ENCODE results near the gene DOK6. TPM values are rescaled to one million over a fixed set of nuclear protein-coding genes. Genes with fewer than 3 reads are reported as not detected.

DOK6 gene
- total RNA-seq, 1 donor = 2.1 TPM

DNA sequence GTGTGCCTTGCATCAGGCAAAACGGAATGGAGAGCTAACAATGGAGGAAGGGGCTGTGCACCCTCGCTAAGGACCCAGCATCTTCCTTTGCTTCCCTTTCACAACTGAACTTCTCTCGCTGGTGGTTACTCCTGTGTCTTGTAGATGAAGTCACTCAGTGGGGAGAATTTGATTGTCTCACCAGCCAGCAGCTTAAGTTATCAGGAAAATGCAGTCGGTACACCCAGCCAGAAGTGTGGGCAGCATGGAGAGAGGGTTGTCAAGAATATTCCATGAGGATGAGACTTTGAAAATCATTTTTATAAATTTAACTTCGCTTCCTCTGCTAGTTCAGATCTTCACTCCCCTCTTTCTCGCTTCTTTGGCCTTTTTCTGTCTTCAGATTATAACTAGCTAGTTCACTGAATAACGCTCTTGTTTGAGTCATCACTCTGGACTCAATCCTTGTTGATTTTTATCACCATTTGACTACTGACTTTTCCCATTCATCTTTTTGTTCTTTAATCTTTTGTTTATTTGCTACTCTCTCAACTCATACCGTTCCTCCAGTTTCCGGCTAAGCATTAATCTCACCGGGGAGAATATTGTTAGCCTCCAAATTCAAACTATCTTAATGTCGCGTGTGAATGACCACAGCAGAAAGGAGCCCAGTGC lies 325.3 kb downstream of the DOK6 start:
- peak; percentile 38 for DNase-seq (ENCODE audit: low read depth)

DNA sequence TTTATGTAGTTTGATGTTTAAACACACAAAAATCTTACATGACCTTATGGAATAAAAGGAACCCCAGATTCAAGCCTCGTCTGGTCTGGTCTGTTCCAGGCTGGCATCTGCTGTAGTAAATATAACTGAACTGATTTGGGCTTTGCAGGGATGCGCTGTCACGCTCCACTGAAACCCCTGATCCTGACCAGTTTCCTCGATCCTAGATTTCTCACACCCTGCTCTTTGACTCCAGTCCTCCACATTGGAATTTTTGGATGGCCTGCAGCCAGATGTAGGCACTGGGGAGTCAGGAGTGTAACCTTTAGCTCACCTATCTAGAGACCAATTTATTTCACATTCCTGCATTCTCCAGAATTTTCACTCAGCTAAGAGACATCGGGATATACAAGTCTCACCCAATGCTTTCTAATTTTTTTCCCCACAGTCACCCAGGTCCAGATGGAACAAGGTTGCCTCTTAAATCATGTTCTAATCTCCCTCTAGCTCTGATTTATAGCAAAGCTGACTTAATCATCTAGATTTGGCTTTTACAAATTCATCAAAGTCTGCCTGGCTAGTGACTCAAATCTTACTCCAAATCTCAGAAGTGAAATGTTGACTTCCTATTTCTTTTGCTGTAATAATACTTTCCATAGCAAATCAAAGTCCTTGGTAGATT lies 327.4 kb downstream of the DOK6 start:
- peak; percentile 64 for DNase-seq (ENCODE audit: low read depth)
- TF ChIP-seq, protein P1, sequence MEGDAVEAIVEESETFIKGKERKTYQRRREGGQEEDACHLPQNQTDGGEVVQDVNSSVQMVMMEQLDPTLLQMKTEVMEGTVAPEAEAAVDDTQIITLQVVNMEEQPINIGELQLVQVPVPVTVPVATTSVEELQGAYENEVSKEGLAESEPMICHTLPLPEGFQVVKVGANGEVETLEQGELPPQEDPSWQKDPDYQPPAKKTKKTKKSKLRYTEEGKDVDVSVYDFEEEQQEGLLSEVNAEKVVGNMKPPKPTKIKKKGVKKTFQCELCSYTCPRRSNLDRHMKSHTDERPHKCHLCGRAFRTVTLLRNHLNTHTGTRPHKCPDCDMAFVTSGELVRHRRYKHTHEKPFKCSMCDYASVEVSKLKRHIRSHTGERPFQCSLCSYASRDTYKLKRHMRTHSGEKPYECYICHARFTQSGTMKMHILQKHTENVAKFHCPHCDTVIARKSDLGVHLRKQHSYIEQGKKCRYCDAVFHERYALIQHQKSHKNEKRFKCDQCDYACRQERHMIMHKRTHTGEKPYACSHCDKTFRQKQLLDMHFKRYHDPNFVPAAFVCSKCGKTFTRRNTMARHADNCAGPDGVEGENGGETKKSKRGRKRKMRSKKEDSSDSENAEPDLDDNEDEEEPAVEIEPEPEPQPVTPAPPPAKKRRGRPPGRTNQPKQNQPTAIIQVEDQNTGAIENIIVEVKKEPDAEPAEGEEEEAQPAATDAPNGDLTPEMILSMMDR (IDR thresholded peaks at IDR 0.05; ENCODE audit: insufficient read depth, low read length) = no peak
- H3K4me3 ChIP-seq (ENCODE audit: low read depth, low read length) = no peak overlapping the region

More for the DNA sequence above, 325.3 kb downstream of the DOK6 start:
- H3K4me3 ChIP-seq (ENCODE audit: low read depth, low read length) = no peak overlapping the region
- TF ChIP-seq, protein P1 (IDR thresholded peaks at IDR 0.05; ENCODE audit: insufficient read depth, low read length) = no peak

DNA sequence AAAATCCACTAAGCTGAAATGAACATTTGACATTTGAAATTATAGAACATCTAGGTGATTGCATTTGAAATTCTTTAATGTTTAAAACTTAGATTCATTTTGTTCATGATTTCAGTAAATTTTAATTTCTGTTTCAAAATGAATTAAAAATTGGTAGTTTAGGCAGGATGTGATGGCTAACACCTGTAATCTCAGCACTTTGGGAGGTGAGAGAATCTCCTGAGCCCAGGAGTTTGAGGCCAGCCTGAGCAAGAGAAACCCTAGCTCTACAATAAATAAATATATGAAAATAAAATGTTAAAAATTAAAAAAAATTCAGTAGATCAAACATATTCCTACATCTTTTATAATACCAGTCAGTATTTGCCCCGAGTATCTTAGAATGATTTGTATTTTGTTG lies 330.0 kb downstream of the DOK6 start:
- TF ChIP-seq, protein P1 (IDR thresholded peaks at IDR 0.05; ENCODE audit: insufficient read depth, low read length) = no peak
- no peak overlapping the region for H3K4me3 ChIP-seq (ENCODE audit: low read depth, low read length)
- DNase-seq (ENCODE audit: low read depth) = no peak

DNA sequence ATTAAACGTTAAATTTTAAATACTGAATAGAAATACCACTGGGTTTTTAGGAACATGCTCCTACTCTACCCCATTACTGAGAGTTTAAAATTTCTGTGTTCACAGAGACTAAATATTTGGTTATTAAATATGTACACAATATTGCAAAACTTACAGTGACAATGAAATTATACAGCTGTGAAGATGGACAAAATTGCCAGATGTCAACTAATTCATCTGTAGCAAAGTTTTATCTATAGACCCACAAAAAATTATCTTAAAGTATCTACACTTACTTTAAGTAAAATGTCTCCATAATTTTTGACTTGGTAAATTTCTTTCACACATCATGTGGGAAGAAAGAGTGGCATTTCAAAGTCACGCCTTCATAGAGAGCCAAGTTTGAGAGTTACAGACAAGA lies 333.8 kb downstream of the DOK6 start:
- no peak overlapping the region for H3K4me3 ChIP-seq (ENCODE audit: low read depth, low read length)
- DNase-seq (ENCODE audit: low read depth) = no peak
- TF ChIP-seq, protein P1 (IDR thresholded peaks at IDR 0.05; ENCODE audit: insufficient read depth, low read length) = no peak

DNA sequence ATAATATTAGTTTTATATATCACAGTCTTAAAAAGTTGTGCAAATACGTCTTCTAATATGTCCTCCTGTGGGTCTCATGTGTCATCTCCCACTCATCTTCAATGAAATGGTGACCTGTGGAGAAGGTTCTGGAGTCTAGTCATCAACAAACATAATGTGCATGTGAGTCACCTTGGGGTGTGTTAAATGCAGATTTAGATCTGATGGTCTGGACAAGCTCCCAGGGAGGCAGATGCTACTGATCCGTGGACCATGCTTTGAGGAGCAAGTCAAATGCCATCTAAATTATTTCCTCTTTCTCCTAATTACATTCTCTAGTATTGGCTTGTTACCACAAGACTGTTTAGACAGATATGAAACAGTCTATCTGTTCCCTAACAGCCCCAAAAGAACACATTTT lies 336.0 kb downstream of the DOK6 start:
- DNase-seq (ENCODE audit: low read depth) = no peak
- no peak overlapping the region for H3K4me3 ChIP-seq (ENCODE audit: low read depth, low read length)
- TF ChIP-seq, protein P1 (IDR thresholded peaks at IDR 0.05; ENCODE audit: insufficient read depth, low read length) = no peak

DNA sequence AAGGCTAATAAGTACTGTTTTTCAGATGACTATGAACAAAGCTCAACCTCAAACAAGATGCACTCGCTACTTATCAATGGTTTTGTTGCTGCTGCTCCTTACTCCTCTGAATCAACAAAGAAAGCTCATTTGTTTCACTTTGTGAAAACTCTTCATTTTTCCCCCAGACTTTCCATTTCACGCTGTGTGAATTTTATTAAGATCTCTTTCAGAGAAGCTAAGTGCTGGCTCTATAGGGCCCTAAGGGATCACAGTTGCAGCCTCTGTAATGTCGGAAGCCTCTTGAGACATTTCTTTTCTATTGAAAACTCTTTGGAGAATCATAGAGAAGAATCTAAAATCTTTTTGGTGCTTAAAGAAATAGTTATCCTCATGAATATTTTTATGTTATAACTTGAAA lies 337.2 kb downstream of the DOK6 start:
- TF ChIP-seq, protein P1 (IDR thresholded peaks at IDR 0.05; ENCODE audit: insufficient read depth, low read length) = no peak
- DNase-seq (ENCODE audit: low read depth) = no peak
- H3K4me3 ChIP-seq (ENCODE audit: low read depth, low read length) = no peak overlapping the region

All from fibroblast of the aortic adventitia (primary cell).